Liver (tissue), 9 donors: ENCODE data around the gene ADGRG3. TPM values are rescaled to one million over a fixed set of nuclear protein-coding genes. Genes with fewer than 3 reads are reported as not detected.

Experiments
- DNase-seq: peaks from one replicate; pipeline ENCODE4 v3.0.0-alpha.2; 2017; ENCODE audit warnings: low spot score
- H3K27ac ChIP-seq, 2 donors: one replicate each; pipeline ENCODE4 v1.7.0; 2013; ENCODE audit warnings: inconsistent platforms in 2 of 2, low read length in 2 of 2, control low read depth in 1 of 2, low read depth in 1 of 2, mild to moderate bottlenecking in 1 of 2
- H3K27me3 ChIP-seq, 4 donors: one replicate each; pipeline versions ENCODE4 v1.6.1 to v1.7.0; 2013; ENCODE audit warnings: low read length in 3 of 4, inconsistent platforms in 1 of 4, mild to moderate bottlenecking in 1 of 4, moderate library complexity in 1 of 4; ENCODE audit not compliant: control insufficient read depth in 4 of 4, insufficient read depth in 4 of 4
- H3K36me3 ChIP-seq, 4 donors: one replicate each; pipeline versions ENCODE4 v1.6.1 to v1.7.0; 2013; ENCODE audit warnings: low read length in 3 of 4, mild to moderate bottlenecking in 3 of 4, low read depth in 1 of 4, moderate library complexity in 1 of 4; ENCODE audit not compliant: control insufficient read depth in 4 of 4, insufficient read depth in 3 of 4
- H3K4me1 ChIP-seq, 4 donors: one replicate each; pipeline versions ENCODE4 v1.6.1 to v1.7.0; 2013; ENCODE audit warnings: low read length in 3 of 4, mild to moderate bottlenecking in 3 of 4, moderate library complexity in 1 of 4; ENCODE audit not compliant: control insufficient read depth in 4 of 4, insufficient read depth in 4 of 4
- H3K4me3 ChIP-seq, 3 donors: one replicate each; pipeline versions ENCODE4 v1.6.1 to v1.7.0; 2013; ENCODE audit warnings: low read length in 3 of 3, control low read depth in 1 of 3, low read depth in 1 of 3, mild to moderate bottlenecking in 1 of 3
- H3K9ac ChIP-seq, 2 donors: one replicate each; pipeline ENCODE4 v1.7.0; 2013; ENCODE audit warnings: low read length in 2 of 2, mild to moderate bottlenecking in 2 of 2, moderate library complexity in 2 of 2, control low read depth in 1 of 2, low read depth in 1 of 2
- H3K9me3 ChIP-seq, 4 donors: one replicate each; pipeline versions ENCODE4 v1.6.1 to v1.7.0; 2013; ENCODE audit warnings: low read length in 3 of 4; ENCODE audit not compliant: control insufficient read depth in 4 of 4
- ATF3 ChIP-seq: IDR thresholded peaks from 2 replicates; pipeline ENCODE4 v1.6.1; 2016; ENCODE audit warnings: antibody characterized with exemption
- CTCF ChIP-seq: fragments of 150-350 bp; IDR thresholded peaks from 2 replicates; pipeline ENCODE4 v1.5.1; 2017; ENCODE audit warnings: improper control_type of control experiment, low read depth, low read length; ENCODE audit not compliant: missing input control
- EGR1 ChIP-seq, 2 donors: IDR thresholded peaks; 2 replicates each; pipeline ENCODE4 v1.6.1; 2016 to 2018; ENCODE audit warnings: antibody characterized with exemption in 2 of 2, low read depth in 2 of 2
- FOXA1 ChIP-seq: IDR thresholded peaks from 2 replicates; pipeline ENCODE4 v1.6.1; 2016; ENCODE audit warnings: antibody characterized with exemption
- FOXA2 ChIP-seq: IDR thresholded peaks from 2 replicates; pipeline ENCODE4 v1.6.1; 2016; ENCODE audit warnings: antibody characterized with exemption
- GABPA ChIP-seq, 2 donors: IDR thresholded peaks in 1 of 2; conservative IDR thresholded peaks in 1 of 2; 2 replicates each; pipeline ENCODE4 v1.6.1; 2016; ENCODE audit warnings: antibody characterized with exemption in 2 of 2, mild to moderate bottlenecking in 1 of 2, moderate library complexity in 1 of 2
- HNF4A ChIP-seq, 2 donors: conservative IDR thresholded peaks; 2 replicates each; pipeline ENCODE4 v1.6.1; 2016; ENCODE audit warnings: antibody characterized with exemption in 2 of 2, mild to moderate bottlenecking in 2 of 2
- HNF4G ChIP-seq: IDR thresholded peaks from 2 replicates; pipeline ENCODE4 v1.6.1; 2016; ENCODE audit warnings: antibody characterized with exemption
- JUND ChIP-seq, 2 donors: IDR thresholded peaks; 2 replicates each; pipeline ENCODE4 v1.6.1; 2016; ENCODE audit warnings: antibody characterized with exemption in 2 of 2
- MAX ChIP-seq: IDR thresholded peaks from 2 replicates; pipeline ENCODE4 v1.6.1; 2016; ENCODE audit warnings: antibody characterized with exemption
- NR2F2 ChIP-seq: IDR thresholded peaks from 2 replicates; pipeline ENCODE4 v1.6.1; 2016; ENCODE audit warnings: antibody characterized with exemption
- RAD21 ChIP-seq, 2 donors: IDR thresholded peaks; 2 replicates each; pipeline ENCODE4 v1.6.1; 2016; ENCODE audit warnings: antibody characterized with exemption in 2 of 2, mild to moderate bottlenecking in 2 of 2
- REST ChIP-seq: IDR thresholded peaks from 2 replicates; pipeline ENCODE4 v1.6.1; 2016; ENCODE audit warnings: antibody characterized with exemption, mild to moderate bottlenecking
- RXRA ChIP-seq, 2 donors: IDR thresholded peaks; 2 replicates each; pipeline ENCODE4 v1.6.1; 2017 to 2018; ENCODE audit warnings: antibody characterized with exemption in 2 of 2, mild to moderate bottlenecking in 1 of 2
- SP1 ChIP-seq: IDR thresholded peaks from 2 replicates; pipeline ENCODE4 v1.6.1; 2018; ENCODE audit warnings: antibody characterized with exemption, mild to moderate bottlenecking
- TAF1 ChIP-seq: conservative IDR thresholded peaks from 2 replicates; pipeline ENCODE4 v1.6.1; 2016; ENCODE audit warnings: antibody characterized with exemption, mild to moderate bottlenecking
- YY1 ChIP-seq: IDR thresholded peaks from 2 replicates; pipeline ENCODE4 v1.6.1; 2016; ENCODE audit warnings: antibody characterized with exemption, mild to moderate bottlenecking
- ZBTB33 ChIP-seq: IDR thresholded peaks from 2 replicates; pipeline ENCODE4 v1.6.1; 2016; ENCODE audit warnings: antibody characterized with exemption
- WGBS: extraction: QIAGEN DNeasy Blood & Tissue Kit; methylation state at CpG from one replicate; pipeline ENCODE4 v1.1.7; 2013; 5-methylcytosine and 5-hydroxymethylcytosine counted together
- polyA plus RNA-seq, 2 donors: library from polyadenylated mRNA; stranded (reverse) in 1 of 2; unstranded in 1 of 2; fragments of 200-250 nt in 1 of 2; fragments of >200 nt in 1 of 2; fragmentation: Nextera tagmentation in 1 of 2; extraction: Ambion mirVana in 1 of 2; gene quantifications; one replicate each; pipeline versions ENCODE4 v1.2.1 to v1.2.3, GENCODE V29; 2013 to 2015
- total RNA-seq, 2 donors: library from RNA; depleted of rRNA; stranded (reverse); fragments of >200 nt; gene quantifications; one replicate each; pipeline ENCODE4 v1.2.3, GENCODE V29; 2014
- donor health status: healthy.
- donor health status: healthy.
- donor health status: healthy.
- donor health status: healthy.
- donor health status: healthy.

Gene ADGRG3
- total and polyA plus RNA-seq, 4 donors: 0.52 to 3.2 (median 1.0) TPM

- 73% methylated on average over 4 of the region's 4 CpGs for WGBS
- Histone ChIP-seq H3K9me3 (no peaks in the 10 kb centered on the region), H3K27ac (no peak overlapping the region), H3K9ac (no peak overlapping the region), H3K4me1 (peaks cover 5 to 27% (median 15%) of the 10 kb centered on the region in 4 donors), H3K4me3 (no peak overlapping the region), H3K27me3 (no peaks in the 10 kb centered on the region), H3K36me3 (no peaks in the 10 kb centered on the region)
- TF ChIP-seq EGR1 (IDR thresholded peaks at IDR 0.05; ENCODE audit: low read depth in 2 of 2): no peak
- no peak for TF ChIP-seq RAD21 (IDR thresholded peaks at IDR 0.05)
- DNase-seq: no peak
Observed at GRCh38 chr16:57676553-57677085, 8.5 kb downstream of the ADGRG3 start.

- Histone ChIP-seq H3K27ac (peak overlapping the region; percentile 43 to 71), H3K27me3 (no peaks in the 10 kb centered on the region), H3K9me3 (no peaks in the 10 kb centered on the region), H3K4me3 (no peak overlapping the region), H3K9ac (no peak overlapping the region), H3K4me1 (peaks cover 5 to 27% (median 15%) of the 10 kb centered on the region in 4 donors), H3K36me3 (no peaks in the 10 kb centered on the region)
- 46% methylated on average over 14 of the region's 14 CpGs for WGBS
- DNase-seq: no peak
- TF ChIP-seq JUND (IDR thresholded peaks at IDR 0.05) (peak in 1 of 2 donors; percentile 61), CTCF (no peak), GABPA (IDR thresholded peaks at IDR 0.05 in 1 of 2, conservative IDR thresholded peaks at IDR 0.05 in 1 of 2) (peak in 1 of 2 donors; percentile 56), EGR1 (IDR thresholded peaks at IDR 0.05; ENCODE audit: low read depth in 2 of 2) (peak in 1 of 2 donors; percentile 70), HNF4A (conservative IDR thresholded peaks at IDR 0.05) (peak; percentile 51 to 74), REST (peak; percentile 69), MAX (no peak), RAD21 (IDR thresholded peaks at IDR 0.05) (peak in 1 of 2 donors; percentile 67), TAF1 (no peak), NR2F2 (no peak), YY1 (peak; percentile 86), ATF3 (no peak), FOXA1 (peak; percentile 97), FOXA2 (peak; percentile 99), SP1 (peak; percentile 87), RXRA (IDR thresholded peaks at IDR 0.05) (peak; percentile 69 to 88), HNF4G (no peak), ZBTB33 (no peak)
Observed at GRCh38 chr16:57677622-57678369, 9.7 kb downstream of the ADGRG3 start.
